HG02678 (cell line): Measurements from ENCODE around the gene SPN.
"Not testable (repeated sequence)": the region's sequence is repeated elsewhere in the genome, so short reads cannot be mapped to it uniquely, and the experiment has no call there.

Experiments
- ATAC-seq: cut with Tn5 transposase; IDR thresholded peaks from one replicate; pipeline ENCODE4 v1.9.1; 2021; ENCODE audit warnings: mild to moderate bottlenecking, moderate library complexity; ENCODE audit not compliant: unreplicated experiment

The SPN gene

GRCh38 chr16:29663016-29663806 lies at the start of gene SPN:
Gene SPN, plus strand, starts transcription at chr16:29663247. Its CDS starts 482 bp downstream, at chr16:29663729.
- ATAC-seq: no peak

GRCh38 chr16:29613307-29614057 lies 49.6 kb upstream of the SPN start:
- ATAC-seq: peak; percentile 62

- not testable (repeated sequence) for ATAC-seq
Measured at GRCh38 chr16:29614691-29615314, 48.2 kb upstream of the SPN start.

DNA sequence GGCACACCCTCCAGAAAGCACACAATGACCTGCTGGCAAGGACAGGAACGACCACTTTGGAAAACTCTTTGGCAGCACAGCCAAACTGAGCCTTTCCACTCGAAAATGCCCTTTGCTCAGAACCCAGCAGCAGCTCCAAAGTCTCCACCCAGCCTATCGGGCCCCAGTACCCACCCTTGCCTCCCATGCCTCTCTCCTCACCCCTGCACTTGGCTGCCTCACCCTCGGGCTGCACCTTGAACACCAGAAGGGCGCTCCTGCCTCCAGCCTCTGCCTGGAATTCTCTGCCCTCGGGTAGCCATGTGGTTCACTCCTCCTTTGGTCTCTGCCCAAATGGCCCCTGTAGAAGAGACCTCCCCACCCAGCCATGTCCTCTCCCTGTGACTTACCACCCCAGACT lies 46.9 kb upstream of the SPN start:
- not testable (repeated sequence) for ATAC-seq

DNA sequence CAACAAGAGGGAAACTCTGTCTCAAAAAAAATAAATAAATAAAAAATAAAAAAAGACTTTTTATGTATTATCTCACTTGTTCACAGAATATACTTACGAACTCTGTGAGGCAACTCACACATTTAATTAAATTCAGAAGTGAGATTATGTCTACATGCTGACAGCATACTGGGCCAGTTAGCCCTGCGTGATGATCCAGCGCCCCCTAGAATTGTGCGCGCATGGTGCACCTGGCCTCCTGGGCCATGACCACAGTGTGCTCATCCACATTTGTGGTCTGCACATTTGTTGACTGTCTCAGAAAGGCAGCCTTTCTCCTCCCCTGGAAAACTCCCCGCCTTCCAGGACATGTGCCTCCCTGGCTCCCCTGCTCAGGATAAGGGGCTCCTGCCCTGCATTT lies 42.5 kb upstream of the SPN start:
- ATAC-seq: not testable (repeated sequence)

- not testable (repeated sequence) for ATAC-seq
Measured at GRCh38 chr16:29622738-29623137, 40.3 kb upstream of the SPN start.

DNA sequence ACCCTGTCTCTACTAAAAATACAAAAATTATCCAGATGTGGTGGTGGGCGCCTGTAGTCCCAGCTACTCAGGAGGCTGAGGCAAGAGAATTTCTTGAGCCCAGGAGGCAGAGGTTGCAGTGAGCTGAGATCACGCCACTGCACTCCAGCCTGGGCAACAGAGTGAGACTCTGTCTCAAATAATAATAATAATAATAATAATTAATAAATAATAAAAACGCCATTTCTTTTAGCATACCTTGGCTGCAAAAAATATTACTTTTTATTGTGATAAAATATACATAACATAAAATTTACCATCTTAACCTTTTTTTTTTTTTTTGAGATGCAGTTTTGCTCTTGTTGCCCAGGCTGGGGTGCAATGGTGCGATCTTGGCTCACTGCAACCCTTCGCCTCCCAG lies 39.8 kb upstream of the SPN start:
- ATAC-seq: not testable (repeated sequence)

DNA sequence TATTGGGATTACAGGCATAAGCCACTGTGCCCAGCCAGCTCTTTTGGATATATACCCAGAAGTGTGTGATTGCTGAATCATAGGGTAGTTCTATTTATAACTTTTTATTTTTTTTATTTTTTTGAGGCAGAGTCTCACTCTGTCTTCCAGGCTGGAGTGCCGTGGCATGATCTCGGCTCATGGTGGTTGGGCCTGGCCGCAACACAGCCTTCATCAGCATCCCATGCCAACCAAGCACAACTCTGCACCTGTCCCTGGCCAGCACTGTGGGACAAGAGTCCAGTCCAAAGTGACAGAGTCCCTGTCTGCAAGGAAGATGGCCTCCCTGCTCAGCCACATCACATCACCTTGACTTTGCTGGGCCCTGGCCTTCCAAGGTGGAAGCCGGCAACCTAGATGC lies 37.9 kb upstream of the SPN start:
- not testable (repeated sequence) for ATAC-seq

- peak; percentile 59 for ATAC-seq
Measured at GRCh38 chr16:29626778-29627331, 36.2 kb upstream of the SPN start.

- ATAC-seq: not testable (repeated sequence)
Measured at GRCh38 chr16:29627661-29628075, 35.4 kb upstream of the SPN start.

DNA sequence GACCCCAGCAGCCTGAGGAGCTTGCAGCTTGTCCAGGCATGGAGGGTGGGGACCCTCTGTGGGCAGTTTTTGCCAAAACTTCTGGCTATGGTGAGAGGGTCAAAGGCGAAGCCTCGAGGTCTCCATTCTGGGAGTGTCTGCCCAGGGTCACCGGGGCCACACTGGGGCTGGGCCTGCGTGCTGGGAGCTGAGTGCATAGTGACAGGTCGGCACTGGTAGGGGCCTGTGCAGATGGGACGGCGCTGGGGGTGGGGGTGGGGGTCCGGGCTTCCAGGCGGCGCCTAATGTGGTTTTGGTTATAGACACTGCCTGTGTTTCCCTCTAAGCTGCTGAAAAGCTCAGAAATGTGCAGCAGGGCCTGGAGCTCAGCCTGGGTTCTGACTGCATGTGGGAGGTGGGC lies 34.3 kb upstream of the SPN start:
- ATAC-seq: not testable (repeated sequence)

- ATAC-seq: not testable (repeated sequence)
Measured at GRCh38 chr16:29629318-29629717, 33.7 kb upstream of the SPN start.

GRCh38 chr16:29631658-29632057 lies 31.4 kb upstream of the SPN start:
- ATAC-seq: not testable (repeated sequence)

GRCh38 chr16:29635902-29636301 lies 27.1 kb upstream of the SPN start:
- ATAC-seq: not testable (repeated sequence)

- not testable (repeated sequence) for ATAC-seq
Measured at GRCh38 chr16:29636368-29636767, 26.7 kb upstream of the SPN start.

- ATAC-seq: not testable (repeated sequence)
Measured at GRCh38 chr16:29638751-29639150, 24.3 kb upstream of the SPN start.

DNA sequence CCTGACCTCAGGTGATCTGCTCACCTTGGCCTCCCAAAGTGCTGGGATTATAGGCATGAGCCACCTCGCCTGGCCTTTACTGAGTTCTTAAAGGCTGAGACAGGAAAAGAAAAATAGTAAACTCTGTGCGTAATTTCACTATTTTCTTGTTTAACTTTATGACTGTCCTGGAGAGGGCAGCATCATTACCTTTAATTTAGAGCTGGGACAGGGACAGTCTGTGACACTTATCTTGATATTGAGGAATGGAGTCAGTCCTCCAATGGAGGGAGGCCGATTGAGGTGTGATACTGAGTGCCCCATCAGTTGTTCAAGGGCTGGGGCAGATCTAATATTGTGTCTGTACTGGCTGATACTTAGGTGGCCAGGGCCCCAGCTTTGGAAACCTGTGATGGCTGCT lies 21.5 kb upstream of the SPN start:
- no peak for ATAC-seq

DNA sequence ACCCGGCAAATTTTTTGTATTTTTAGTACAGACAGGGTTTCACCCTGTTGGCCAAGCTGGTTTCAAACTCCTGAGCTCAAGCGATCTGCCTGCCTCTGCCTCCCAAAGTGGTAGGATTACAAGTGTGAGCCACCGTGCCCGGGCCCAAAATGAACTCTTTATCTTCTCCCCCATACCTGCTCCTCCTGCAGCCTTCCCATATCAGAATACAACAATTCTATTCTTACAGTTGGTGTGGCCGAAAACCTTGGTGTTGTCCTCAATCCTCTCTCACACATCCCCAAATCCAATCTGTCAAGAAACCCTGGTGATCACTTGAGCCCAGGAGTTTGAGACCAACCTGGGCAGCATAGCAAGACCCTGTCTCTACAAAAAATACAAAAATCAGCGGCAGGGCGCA lies 19.5 kb upstream of the SPN start:
- ATAC-seq: no peak

GRCh38 chr16:29644338-29644857 lies 18.6 kb upstream of the SPN start:
- ATAC-seq: peak; percentile 65

- ATAC-seq: no peak
Measured at GRCh38 chr16:29644973-29645693, 17.9 kb upstream of the SPN start.
